A549 (cell line): Measurements from ENCODE around the gene DLL4.
A peak's percentile ranks its signal among the peaks of the same experiment; 100 is the strongest.

Experiments used
- CEBPB ChIP-seq, 2 experiments: fragments of >200 bp in 1 of 2; sonication (Bioruptor Twin) in 1 of 2; formaldehyde crosslinking in 1 of 2; IDR thresholded peaks; 2 replicates each; pipeline ENCODE4 v1.6.1; 2012 to 2016
- EP300 ChIP-seq, 2 experiments: fragments of >200 bp; sonication (Bioruptor Twin); formaldehyde crosslinking; IDR thresholded peaks; 2 replicates in 1 of 2; 3 replicates in 1 of 2; pipeline ENCODE4 v1.6.1; 2016 to 2017
- MAX ChIP-seq: IDR thresholded peaks from 2 replicates; pipeline ENCODE4 v1.6.1; 2012
- MAZ ChIP-seq: fragments of 150-350 bp; IDR thresholded peaks from 2 replicates; pipeline ENCODE4 v1.6.1; 2014; ENCODE audit warnings: antibody characterized with exemption, low read depth, low read length, borderline replicate concordance
- POLR2A ChIP-seq: IDR thresholded peaks from 2 replicates; pipeline ENCODE4 v1.6.1; 2012; ENCODE audit warnings: mild to moderate bottlenecking, low read length
- POLR2AphosphoS2 ChIP-seq: conservative IDR thresholded peaks from 2 replicates; pipeline ENCODE4 v1.6.1; 2012; ENCODE audit warnings: low read length, improper control_type of control experiment, inconsistent platforms
- RNF2 ChIP-seq: fragments of 200-600 bp; sonication (generic); IDR thresholded peaks from 2 replicates; pipeline ENCODE4 v1.6.1; 2016; ENCODE audit warnings: low read depth, mild to moderate bottlenecking, antibody characterized with exemption, moderate library complexity, borderline replicate concordance
- TF ChIP-seq, protein P1 (sequence below): fragments of 250-450 bp; sonication (Bioruptor Pico); IDR thresholded peaks from 2 replicates; pipeline ENCODE4 v1.5.0; 2021; ENCODE audit warnings: mild to moderate bottlenecking, moderate library complexity, borderline replicate concordance
- TF ChIP-seq, protein P2 (sequence below): fragments of >200 bp; sonication (Bioruptor Twin); formaldehyde crosslinking; IDR thresholded peaks from 3 replicates; pipeline ENCODE4 v1.5.1; 2016

- no peak for TF ChIP-seq EP300 (IDR thresholded peaks at IDR 0.05)
- peak; percentile 70 for TF ChIP-seq POLR2A
- no peak for TF ChIP-seq RNF2
- TF ChIP-seq, protein P1, sequence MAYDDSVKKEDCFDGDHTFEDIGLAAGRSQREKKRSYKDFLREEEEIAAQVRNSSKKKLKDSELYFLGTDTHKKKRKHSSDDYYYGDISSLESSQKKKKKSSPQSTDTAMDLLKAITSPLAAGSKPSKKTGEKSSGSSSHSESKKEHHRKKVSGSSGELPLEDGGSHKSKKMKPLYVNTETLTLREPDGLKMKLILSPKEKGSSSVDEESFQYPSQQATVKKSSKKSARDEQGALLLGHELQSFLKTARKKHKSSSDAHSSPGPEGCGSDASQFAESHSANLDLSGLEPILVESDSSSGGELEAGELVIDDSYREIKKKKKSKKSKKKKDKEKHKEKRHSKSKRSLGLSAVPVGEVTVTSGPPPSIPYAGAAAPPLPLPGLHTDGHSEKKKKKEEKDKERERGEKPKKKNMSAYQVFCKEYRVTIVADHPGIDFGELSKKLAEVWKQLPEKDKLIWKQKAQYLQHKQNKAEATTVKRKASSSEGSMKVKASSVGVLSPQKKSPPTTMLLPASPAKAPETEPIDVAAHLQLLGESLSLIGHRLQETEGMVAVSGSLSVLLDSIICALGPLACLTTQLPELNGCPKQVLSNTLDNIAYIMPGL: no peak
- TF ChIP-seq CEBPB (IDR thresholded peaks at IDR 0.05): no peak
- TF ChIP-seq MAX: peak; percentile 50
- TF ChIP-seq MAZ: no peak
- TF ChIP-seq, protein P2, sequence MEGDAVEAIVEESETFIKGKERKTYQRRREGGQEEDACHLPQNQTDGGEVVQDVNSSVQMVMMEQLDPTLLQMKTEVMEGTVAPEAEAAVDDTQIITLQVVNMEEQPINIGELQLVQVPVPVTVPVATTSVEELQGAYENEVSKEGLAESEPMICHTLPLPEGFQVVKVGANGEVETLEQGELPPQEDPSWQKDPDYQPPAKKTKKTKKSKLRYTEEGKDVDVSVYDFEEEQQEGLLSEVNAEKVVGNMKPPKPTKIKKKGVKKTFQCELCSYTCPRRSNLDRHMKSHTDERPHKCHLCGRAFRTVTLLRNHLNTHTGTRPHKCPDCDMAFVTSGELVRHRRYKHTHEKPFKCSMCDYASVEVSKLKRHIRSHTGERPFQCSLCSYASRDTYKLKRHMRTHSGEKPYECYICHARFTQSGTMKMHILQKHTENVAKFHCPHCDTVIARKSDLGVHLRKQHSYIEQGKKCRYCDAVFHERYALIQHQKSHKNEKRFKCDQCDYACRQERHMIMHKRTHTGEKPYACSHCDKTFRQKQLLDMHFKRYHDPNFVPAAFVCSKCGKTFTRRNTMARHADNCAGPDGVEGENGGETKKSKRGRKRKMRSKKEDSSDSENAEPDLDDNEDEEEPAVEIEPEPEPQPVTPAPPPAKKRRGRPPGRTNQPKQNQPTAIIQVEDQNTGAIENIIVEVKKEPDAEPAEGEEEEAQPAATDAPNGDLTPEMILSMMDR: no peak
- no peak for TF ChIP-seq POLR2AphosphoS2
These were observed at the start of gene DLL4 for GRCh38 chr15:40928821-40929659.
